Measurements from ENCODE around the gene OMP. TPM values are rescaled to one million over a fixed set of nuclear protein-coding genes. Genes with fewer than 3 reads are reported as not detected.

The OMP gene
- total RNA-seq, 4 donors from 2014 or later = 1.1 TPM; not detected in 3

DNA sequence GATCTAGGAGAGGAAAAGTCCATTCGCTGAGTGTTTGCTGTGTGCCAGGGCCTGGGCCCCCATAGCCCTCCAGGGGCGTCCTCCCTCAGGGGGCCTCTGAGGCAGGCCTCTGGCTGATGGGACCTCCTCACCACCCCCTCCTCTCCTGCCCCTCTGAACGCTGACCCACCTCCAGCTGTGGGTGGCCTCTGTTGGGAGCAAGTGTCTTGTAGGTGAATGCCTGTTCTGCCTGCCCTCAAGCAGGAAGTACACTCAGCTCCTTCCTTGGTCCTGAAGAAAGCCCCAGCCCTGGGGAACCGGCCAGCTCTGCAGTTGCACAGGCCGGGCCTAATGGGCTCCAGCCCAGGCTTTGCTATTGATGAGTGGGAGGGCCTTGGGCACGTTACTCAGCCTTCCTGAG, 28.9 kb downstream of the OMP start:
- H3K9me3 ChIP-seq = no peaks in the 10 kb centered on the region
- TF ChIP-seq POLR2A (IDR thresholded peaks at IDR 0.05) = no peak
- TF ChIP-seq, protein P1, sequence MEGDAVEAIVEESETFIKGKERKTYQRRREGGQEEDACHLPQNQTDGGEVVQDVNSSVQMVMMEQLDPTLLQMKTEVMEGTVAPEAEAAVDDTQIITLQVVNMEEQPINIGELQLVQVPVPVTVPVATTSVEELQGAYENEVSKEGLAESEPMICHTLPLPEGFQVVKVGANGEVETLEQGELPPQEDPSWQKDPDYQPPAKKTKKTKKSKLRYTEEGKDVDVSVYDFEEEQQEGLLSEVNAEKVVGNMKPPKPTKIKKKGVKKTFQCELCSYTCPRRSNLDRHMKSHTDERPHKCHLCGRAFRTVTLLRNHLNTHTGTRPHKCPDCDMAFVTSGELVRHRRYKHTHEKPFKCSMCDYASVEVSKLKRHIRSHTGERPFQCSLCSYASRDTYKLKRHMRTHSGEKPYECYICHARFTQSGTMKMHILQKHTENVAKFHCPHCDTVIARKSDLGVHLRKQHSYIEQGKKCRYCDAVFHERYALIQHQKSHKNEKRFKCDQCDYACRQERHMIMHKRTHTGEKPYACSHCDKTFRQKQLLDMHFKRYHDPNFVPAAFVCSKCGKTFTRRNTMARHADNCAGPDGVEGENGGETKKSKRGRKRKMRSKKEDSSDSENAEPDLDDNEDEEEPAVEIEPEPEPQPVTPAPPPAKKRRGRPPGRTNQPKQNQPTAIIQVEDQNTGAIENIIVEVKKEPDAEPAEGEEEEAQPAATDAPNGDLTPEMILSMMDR (IDR thresholded peaks at IDR 0.05) = no peak
- intact Hi-C loops (cut with DNase I) = no loop called here

DNA sequence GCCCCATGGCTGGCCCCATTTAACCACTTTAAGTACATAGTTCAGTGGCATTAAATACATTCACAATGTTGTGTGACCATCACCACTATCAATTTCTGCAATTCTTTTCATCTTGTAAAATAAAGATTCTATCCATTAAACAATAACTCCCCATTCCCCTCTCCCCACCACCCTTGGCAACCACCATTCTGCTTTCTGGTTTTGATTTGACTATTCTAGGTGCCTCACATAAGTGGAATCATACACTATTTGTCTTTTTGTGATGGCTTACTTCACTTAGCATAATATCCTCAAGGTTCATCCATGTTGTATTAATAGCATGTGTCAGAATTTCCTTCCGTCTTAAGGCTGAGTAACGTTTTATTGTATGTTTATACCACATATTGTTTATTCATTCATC, 32.4 kb downstream of the OMP start:
- H3K27me3 ChIP-seq = peaks cover 0 to 33% (median 5%) of the 10 kb centered on the region in 4 donors
- no peak for DNase-seq
- no peaks in the 10 kb centered on the region for H3K9me3 ChIP-seq
- intact Hi-C loops (cut with DNase I) = no loop called here
- no peaks in the 10 kb centered on the region for H3K36me3 ChIP-seq
- no peak overlapping the region for H3K4me3 ChIP-seq
- 2 to 12% methylated on average over 1 to 2 of the region's 2 CpGs for WGBS, 2 donors
- TF ChIP-seq POLR2A (IDR thresholded peaks at IDR 0.05) = no peak
- TF ChIP-seq, protein P1 (IDR thresholded peaks at IDR 0.05) = no peak
- H3K27ac ChIP-seq = no peak overlapping the region
- peaks cover 0 to 41% (median 12%) of the 10 kb centered on the region in 3 donors for H3K4me1 ChIP-seq

More for the DNA sequence above, 28.9 kb downstream of the OMP start:
- Histone ChIP-seq H3K27me3 (peaks cover 0 to 18% (median 0%) of the 10 kb centered on the region in 4 donors), H3K4me1 (peaks cover 11 to 36% (median 24%) of the 10 kb centered on the region in 3 donors), H3K4me3 (no peak overlapping the region), H3K36me3 (no peaks in the 10 kb centered on the region), H3K27ac (no peak overlapping the region)
- DNase-seq = no peak
- 49% methylated on average over 2 of the region's 6 CpGs; no CpG with 5 or more reads in 1 of the 2 donors for WGBS, 2 donors

DNA sequence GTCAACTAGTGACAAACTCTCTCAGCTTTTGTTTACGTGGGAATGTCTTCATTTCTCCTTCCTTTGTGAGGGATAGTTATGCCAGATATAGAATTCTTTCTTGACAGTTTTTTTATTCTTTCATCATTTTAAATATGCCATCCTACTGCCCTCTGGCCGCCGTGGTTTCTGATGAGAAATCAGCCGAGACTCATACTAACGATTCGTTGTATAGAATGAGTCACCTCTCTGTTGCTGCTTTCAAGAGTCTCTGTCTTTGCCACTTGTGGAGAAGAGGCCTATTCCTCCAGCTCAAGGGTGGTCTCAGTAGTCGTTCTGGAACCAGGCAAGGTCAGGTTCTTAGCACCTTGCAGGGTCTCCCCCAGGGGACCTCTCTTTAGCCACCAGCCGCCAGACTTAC, 33.4 kb downstream of the OMP start:
- H3K4me1 ChIP-seq = peaks cover 0 to 40% (median 8%) of the 10 kb centered on the region in 3 donors
- peaks cover 0 to 33% (median 5%) of the 10 kb centered on the region in 4 donors for H3K27me3 ChIP-seq
- 40 to 45% methylated on average over 5 to 8 of the region's 8 CpGs for WGBS, 2 donors
- H3K4me3 ChIP-seq = no peak overlapping the region
- no peaks in the 10 kb centered on the region for H3K36me3 ChIP-seq
- no peak overlapping the region for H3K27ac ChIP-seq
- intact Hi-C loops (cut with DNase I) = no loop called here
- DNase-seq = no peak
- TF ChIP-seq, protein P1 (IDR thresholded peaks at IDR 0.05) = no peak
- no peak for TF ChIP-seq POLR2A (IDR thresholded peaks at IDR 0.05)
- no peaks in the 10 kb centered on the region for H3K9me3 ChIP-seq

DNA sequence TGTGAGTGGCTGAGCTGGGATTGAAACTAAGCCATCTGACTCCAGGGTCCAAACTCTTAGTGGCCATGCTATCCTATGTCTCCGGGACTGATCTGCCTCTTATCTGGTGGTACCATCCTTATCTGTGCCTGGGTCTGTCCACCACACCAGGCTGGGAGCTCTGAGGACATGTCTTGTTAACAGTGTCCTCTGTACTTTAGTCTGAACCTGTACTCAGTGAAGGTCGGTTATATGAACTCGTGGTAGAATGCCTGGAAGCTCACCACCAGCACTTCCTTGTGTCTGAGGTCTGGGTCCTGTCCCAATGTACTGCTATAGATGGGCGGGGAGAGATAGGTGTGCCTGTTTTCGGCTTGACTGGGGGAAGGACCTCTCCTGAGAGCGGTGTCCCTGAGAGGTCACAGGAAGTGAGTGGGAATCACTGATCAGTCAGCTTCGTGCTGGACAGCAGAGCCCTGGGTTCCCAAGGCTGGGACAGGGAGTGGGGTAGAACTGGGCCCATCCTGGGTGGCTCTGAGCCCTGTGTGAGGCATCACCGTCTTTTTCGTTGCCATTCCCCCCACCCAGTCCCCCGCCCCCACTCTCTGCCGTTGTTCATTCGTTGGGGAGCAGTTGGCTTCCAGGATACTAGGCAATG, 34.3 kb downstream of the OMP start:
- no peak overlapping the region for H3K4me3 ChIP-seq
- H3K4me1 ChIP-seq = peaks cover 0 to 32% (median 3%) of the 10 kb centered on the region in 3 donors
- no peak for DNase-seq
- H3K36me3 ChIP-seq = no peaks in the 10 kb centered on the region
- peaks cover 0 to 33% (median 5%) of the 10 kb centered on the region in 4 donors for H3K27me3 ChIP-seq
- TF ChIP-seq, protein P1 (IDR thresholded peaks at IDR 0.05) = no peak
- TF ChIP-seq POLR2A (IDR thresholded peaks at IDR 0.05) = no peak
- intact Hi-C loops (cut with DNase I) = no loop called here
- H3K9me3 ChIP-seq = no peaks in the 10 kb centered on the region
- H3K27ac ChIP-seq = no peak overlapping the region
- WGBS, 2 donors = 48 to 75% methylated on average over 3 to 9 of the region's 12 CpGs

DNA sequence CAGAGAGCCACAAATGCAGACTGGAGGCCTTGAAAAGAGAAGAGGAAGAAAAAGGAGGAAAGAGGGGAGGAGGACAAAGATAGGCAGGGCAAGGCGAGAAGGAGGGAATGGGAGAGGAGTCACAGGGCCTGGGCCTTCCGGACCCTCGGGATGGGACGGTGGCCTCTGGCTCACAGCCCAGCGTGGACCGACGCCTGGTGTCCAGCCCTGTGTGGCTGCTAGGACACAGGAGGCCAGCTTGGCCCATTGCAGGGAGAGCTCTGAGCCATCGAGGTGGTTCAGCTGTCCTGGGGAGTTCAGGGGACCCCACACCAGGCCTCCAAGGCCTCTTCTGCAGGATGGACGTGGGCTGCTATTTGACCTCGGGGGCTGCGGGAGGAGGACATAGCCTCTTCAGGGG, 34.8 kb downstream of the OMP start:
- 72 to 83% methylated on average over 4 to 9 of the region's 11 CpGs for WGBS, 2 donors
- TF ChIP-seq, protein P1 (IDR thresholded peaks at IDR 0.05) = no peak
- TF ChIP-seq POLR2A (IDR thresholded peaks at IDR 0.05) = no peak
- Histone ChIP-seq H3K27me3 (peaks cover 0 to 33% (median 5%) of the 10 kb centered on the region in 4 donors), H3K9me3 (no peaks in the 10 kb centered on the region), H3K4me3 (no peak overlapping the region), H3K27ac (no peak overlapping the region), H3K36me3 (no peaks in the 10 kb centered on the region), H3K4me1 (peaks cover 0 to 33% (median 3%) of the 10 kb centered on the region in 3 donors)
- intact Hi-C loops (cut with DNase I) = no loop called here
- no peak for DNase-seq

Data from esophagus squamous epithelium (tissue), 5 donors.